Measurements from ENCODE around the gene PHF20.

DNA sequence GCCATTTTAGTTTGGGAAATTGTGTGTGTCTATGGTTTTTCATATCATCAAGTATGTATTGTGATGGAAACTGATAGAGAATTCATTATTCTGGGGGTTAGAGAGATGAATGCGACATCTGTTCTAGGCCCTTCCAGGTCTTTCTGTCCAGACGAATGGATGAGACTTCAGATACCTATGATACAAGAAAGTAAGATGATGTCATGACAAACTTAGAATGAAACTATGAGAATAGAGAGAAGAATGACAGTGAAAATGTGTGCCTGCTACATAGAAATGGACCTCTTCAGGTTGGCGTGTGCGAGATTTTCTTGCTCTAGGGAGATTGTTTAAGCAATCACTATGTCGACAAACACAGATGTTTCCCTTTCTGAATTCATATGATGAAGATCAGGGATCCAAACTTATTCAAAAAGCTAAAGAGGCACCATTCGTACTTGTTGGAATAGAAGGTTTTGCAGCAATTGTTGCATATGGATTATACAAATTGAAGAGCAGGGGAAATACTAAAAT lies 106.4 kb downstream of the PHF20 start:
- TF ChIP-seq, protein P1, sequence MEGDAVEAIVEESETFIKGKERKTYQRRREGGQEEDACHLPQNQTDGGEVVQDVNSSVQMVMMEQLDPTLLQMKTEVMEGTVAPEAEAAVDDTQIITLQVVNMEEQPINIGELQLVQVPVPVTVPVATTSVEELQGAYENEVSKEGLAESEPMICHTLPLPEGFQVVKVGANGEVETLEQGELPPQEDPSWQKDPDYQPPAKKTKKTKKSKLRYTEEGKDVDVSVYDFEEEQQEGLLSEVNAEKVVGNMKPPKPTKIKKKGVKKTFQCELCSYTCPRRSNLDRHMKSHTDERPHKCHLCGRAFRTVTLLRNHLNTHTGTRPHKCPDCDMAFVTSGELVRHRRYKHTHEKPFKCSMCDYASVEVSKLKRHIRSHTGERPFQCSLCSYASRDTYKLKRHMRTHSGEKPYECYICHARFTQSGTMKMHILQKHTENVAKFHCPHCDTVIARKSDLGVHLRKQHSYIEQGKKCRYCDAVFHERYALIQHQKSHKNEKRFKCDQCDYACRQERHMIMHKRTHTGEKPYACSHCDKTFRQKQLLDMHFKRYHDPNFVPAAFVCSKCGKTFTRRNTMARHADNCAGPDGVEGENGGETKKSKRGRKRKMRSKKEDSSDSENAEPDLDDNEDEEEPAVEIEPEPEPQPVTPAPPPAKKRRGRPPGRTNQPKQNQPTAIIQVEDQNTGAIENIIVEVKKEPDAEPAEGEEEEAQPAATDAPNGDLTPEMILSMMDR (conservative IDR thresholded peaks at IDR 0.05), result no peak
- TF ChIP-seq ZFX (IDR thresholded peaks at IDR 0.05), result no peak

All from C4-2B (cell line).